ENCODE results near the gene MSI2. TPM values are rescaled to one million over a fixed set of nuclear protein-coding genes. Genes with fewer than 3 reads are reported as not detected.

Gene MSI2
- total and polyA plus RNA-seq, 9 of the 15 experiments (the other 6 are each of a cell fraction or from before 2014, with no cell fraction given) = 4.6 to 61.8 (median 42.4) TPM

GRCh38 chr17:57535249-57535966, 279.1 kb downstream of the MSI2 start (continued):
- TF ChIP-seq ZBTB9 (CRISPR knock-in tag; IDR thresholded peaks at IDR 0.05) = no peak
- no peak for TF ChIP-seq RFX5 (IDR thresholded peaks at IDR 0.05; ENCODE audit: low read depth, low read length)
- TF ChIP-seq MEIS2 (IDR thresholded peaks at IDR 0.05; ENCODE audit: partially characterized antibody) = peak; percentile 93
- no peak for TF ChIP-seq BACH1 (tag; IDR thresholded peaks at IDR 0.05)
- TF ChIP-seq BRCA1 (IDR thresholded peaks at IDR 0.05) = no peak
- no peak for TF ChIP-seq BRCA1 (CRISPR knock-in tag; IDR thresholded peaks at IDR 0.05)
- TF ChIP-seq FUS (optimal IDR thresholded peaks at IDR 0.05; ENCODE audit: low read depth, low read length) = no peak
- no peak for TF ChIP-seq PBX2 (CRISPR knock-in tag; IDR thresholded peaks at IDR 0.05; ENCODE audit: low read depth)
- TF ChIP-seq PBX2 (tag; conservative IDR thresholded peaks at IDR 0.05; ENCODE audit: low read depth) = peak; percentile 96

All from K562 (cell line).